ENCODE data around the gene RAPGEF2. TPM values are rescaled to one million over a fixed set of nuclear protein-coding genes. Genes with fewer than 3 reads are reported as not detected.
"Not testable (repeated sequence)": the region's sequence is repeated elsewhere in the genome, so short reads cannot be mapped to it uniquely, and the experiment has no call there.

RAPGEF2 gene
- polyA plus RNA-seq, 12 donors, result 19.8 to 38.2 (median 31.0) TPM; not detected in 1

- DNase-seq, result no peak
Observed at GRCh38 chr4:159096434-159096833, 6.4 kb upstream of the RAPGEF2 start.

DNA sequence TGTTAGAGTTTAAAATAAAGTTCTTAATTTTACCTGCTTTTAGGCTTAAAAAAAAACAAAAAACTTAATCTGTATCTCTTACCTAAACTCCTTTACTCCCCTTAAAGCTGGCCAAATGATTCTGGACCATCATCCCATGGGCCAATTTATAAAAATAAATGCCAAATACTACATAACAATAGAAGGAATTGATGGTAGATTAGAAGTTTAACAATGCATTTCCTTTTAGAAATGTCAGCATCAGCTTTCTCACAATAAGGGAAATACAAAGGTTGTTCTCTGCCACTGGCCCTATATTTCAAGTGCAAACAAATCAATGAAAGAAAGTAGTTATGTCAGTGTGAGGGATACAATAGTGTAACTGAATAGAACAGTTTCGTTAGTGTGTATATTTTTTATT is 5.7 kb upstream of the RAPGEF2 start:
- no peak for DNase-seq

GRCh38 chr4:159097785-159098184 is 5.1 kb upstream of the RAPGEF2 start:
- DNase-seq, result no peak

DNA sequence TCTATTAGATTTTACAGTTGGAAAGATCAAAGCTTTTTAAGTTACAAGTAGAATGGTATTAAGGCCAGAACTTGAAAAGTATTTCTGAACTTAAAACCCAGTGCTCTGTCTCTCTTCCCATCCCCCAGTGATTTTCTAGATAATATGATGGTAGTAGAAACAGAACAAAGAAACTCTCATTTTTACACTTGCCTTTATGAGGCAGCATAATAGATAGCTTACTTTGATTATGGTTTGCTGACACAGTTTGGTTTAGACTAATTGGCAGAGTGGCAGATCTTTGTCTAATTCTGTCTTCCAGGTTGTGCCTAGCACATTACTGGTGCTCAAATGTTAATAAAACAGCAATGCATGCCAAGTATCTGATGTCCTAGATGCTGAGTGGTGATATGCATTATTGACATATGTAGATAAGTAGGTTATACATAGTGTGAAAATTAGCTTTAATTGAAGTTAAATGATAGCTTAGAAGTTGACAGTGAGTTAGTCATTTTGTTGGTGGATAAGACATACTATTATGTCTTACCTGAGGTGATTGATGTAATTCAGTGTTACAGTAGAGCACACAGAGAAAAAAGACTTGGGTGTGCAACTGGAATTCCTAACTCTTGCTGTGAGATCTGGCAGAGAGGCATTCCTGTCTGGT is 4.3 kb upstream of the RAPGEF2 start:
- no peak for DNase-seq

DNA sequence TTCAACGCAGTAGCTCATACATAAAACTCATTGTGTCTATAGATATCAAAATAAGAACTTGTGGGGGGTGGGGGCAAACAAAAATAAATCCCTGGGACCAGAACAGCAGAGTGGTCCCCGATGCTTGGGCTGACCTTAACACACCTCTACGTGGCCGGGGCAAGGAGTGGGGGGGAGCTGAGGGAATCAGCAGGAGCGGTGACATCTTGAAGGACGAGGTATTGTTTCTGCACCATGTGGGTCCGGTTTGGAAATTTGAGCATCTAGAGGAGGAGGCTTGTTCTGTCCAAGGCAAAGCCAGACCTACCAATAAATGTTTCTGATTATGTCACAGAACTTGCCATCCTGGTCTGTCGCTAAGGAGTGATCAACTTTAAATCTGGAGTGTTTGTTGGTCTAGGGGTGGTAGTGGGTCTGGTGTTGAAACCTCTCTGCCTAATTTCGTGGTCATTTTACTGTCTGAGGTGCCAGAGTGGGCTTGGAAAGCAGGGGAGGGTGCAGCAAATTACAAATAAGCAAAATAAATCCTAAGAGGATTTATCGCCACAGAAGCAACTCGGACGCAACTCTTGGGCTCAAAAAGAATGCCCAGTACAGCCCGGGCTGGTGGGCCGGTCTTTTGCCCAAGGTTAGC is 774 bp upstream of the RAPGEF2 start:
- no peak for DNase-seq

DNA sequence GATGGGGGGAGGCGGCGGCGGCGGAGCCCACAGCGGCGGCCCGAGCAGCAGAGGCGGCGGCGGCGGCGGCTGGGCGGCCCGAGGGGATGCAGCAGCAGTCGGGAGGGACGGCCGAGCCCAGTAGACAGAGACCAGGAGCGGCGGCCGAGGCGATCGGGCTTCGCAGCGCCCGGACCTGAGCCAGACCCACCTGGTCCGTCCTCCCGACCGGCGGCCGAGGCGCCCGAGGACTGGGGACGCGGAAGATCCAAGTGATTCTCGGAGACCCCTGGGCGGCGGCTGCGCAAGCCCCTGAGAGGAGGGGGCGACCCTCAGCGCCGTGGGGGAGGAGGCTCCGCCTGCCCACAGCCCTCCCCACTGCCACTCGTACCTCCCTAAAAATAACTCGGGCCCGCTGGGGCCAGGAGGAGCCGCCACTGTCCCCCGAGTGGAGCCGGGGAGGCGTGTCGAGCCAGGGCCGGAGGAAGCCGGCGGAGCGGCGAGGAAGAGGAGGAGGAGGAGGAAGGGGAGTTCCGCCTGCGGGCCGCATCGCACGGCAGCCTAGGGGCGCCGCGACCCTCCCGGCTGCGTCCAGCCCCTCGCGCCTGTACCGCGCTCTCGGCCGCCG is 608 bp downstream of the RAPGEF2 start:
- DNase-seq, result peak; percentile 40

- DNase-seq, result no peak
Observed at GRCh38 chr4:159104694-159105414, 2.0 kb downstream of the RAPGEF2 start.

GRCh38 chr4:159105761-159106243 is 2.9 kb downstream of the RAPGEF2 start:
- DNase-seq, result no peak

- DNase-seq, result no peak
Observed at GRCh38 chr4:159106636-159107035, 3.8 kb downstream of the RAPGEF2 start.

DNA sequence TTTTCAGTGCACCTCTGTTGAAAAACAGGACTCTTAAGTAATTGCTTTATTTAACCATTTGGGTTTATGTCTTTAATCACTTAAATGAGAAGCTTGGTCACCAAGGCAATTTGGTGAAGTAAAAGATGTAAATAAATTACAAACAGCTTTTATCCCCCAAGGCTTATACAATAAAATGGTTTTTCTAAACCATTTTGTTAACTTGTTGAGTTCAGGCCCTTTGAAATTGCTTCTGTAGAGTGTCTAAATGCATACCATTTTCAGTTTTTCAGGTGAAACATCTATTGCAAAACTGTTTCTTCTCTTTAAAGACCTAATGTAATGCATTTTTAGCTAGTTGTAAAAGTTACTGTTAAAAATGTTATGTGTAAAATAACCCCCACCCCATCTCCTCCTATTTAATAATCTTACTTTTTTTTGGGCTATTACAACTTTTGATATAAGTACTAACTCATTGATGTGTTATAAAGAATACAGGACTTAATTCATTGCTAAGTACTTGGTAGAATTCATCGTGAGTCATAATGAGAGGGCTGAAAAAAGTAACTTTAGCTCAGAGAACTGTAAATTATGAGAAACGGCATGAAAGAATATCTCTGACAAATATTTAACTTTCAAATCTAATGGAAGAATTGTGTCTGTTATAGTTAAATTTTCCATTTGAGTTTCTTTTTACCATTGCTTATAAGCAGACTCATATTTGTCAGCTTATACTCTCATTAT is 4.5 kb downstream of the RAPGEF2 start:
- no peak for DNase-seq

GRCh38 chr4:159108124-159108523 is 5.2 kb downstream of the RAPGEF2 start:
- DNase-seq, result no peak

- DNase-seq, result no peak
Observed at GRCh38 chr4:159110961-159111360, 8.1 kb downstream of the RAPGEF2 start.

DNA sequence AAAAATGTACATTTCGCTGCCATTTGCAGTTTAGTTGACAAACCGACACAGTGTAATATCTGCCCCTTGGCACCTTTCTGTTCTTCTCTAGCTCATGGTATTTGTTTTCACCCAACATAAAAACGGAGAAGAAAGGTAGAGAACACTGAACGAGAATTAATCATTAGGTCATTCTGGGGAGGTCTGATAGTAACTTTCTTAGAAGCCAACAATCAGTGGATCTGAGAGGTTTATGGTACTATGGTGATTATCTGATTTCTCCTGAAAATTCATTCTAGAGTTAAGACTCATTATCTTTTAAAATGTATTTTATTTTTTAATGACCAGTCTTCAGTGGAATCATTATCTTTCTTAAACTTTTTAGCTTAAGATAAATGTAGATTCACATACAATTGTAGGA is 8.5 kb downstream of the RAPGEF2 start:
- no peak for DNase-seq

GRCh38 chr4:159113366-159113765 is 10.5 kb downstream of the RAPGEF2 start:
- DNase-seq, result not testable (repeated sequence)

GRCh38 chr4:159116098-159116497 is 13.2 kb downstream of the RAPGEF2 start:
- not testable (repeated sequence) for DNase-seq

DNA sequence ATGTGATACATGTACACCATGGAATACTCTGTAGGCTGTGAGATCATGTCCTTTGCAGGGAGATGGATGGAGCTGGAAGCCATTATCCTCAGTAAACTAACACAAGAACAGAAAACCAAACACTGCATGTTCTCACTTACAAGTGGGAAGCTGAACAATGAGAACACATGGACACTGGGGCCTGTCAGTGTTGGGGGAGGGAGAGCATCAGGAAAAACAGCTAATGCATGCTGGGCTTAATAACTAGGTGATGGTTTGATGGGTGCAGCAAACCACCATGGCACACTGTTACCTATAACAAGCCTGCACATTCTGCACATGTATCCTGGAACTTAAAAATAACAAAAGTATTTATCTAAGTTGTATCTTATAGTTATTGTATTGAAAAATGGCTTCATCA is 13.8 kb downstream of the RAPGEF2 start:
- not testable (repeated sequence) for DNase-seq

- no peak for DNase-seq
Observed at GRCh38 chr4:159117564-159117963, 14.7 kb downstream of the RAPGEF2 start.

DNA sequence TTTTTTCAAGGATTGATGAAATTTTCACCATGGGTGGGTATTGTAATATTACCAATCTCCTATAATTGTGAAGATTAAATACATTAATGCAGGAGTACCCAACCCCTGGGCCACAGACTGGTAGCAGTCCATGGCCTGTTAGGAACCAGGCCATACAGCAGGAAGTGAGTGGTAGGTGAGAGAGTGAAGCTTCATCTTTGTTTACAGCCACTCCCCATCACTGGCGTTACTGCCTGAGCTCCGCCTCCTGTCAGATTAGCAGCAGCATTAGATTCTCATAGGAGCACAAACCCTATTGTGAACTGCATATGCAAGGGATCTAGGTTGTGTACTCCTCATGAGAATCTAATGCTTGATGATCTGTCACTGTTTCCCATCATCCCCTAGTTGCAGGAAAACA is 15.1 kb downstream of the RAPGEF2 start:
- DNase-seq, result no peak

DNA sequence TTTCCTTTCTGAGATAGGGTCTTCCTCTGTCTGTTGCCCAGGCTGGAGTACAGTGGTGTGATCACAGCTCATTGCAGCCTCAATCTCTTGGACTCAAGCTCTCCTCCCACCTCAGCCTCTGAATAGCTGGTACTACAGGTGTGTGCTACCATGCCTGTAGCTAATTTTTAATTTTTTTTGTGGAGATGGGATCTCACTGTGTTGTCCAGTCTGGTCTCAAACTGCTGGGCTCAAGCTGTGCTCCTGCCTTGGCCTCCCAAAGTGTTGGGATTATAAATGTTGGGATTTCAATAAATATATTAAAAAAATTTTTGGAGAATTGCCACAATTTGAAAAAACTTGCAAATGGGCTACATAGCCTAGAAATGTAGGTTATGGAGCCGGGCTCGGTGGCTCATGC is 18.5 kb downstream of the RAPGEF2 start:
- DNase-seq, result no peak

DNA sequence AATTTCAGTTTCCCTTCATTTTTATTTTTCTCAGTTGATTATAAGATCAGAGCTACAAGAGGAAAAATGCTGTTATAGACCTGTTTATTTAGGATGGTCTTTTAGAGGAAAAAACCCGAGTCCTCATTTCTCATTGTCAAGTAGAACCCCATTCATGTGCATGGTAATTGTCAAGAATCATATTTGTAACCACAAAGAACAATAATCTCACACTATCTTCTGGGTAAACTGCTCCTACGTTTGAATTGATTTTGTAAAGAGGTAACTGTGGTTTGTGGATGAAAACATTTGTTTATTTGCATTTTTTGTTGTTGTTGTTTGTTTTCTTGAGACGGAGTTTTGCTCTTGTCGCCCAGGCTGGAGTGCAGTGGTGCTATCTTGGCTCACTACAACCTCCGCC is 23.8 kb downstream of the RAPGEF2 start:
- no peak for DNase-seq

DNA sequence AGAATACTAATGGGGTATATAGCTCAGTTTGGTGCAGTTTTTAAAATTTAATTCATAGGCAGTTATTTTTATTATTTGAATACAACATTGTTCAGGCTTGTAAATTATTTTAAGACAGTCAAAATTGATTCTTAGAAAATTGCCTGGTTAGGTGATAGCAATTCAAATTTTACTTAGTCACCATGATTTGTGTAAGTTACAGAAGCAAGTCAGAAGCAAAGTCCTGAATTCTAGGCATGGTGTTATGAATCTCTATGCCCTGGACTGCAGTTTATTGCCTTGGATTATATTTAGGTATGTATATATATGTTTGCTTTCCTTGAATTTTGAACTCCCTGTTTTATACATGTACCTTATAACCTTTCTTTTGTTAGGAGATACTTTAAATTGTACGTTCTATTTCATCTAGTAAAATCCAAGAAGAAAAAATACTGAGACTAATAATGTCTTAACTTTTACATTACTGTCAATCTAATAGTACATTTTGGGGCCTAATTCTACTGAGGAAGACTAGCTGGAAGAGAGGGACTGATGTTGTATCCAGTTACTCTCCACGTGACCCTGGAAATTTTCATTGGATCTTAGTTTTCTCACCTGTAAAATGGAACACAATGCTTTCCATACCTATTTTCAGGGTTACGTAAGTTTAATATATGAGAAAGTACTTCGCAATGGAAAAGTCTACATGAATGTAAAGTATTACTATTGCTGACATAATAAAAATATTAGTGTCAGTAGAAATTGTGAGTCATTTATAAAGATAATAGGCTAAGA is 25.1 kb downstream of the RAPGEF2 start:
- no peak for DNase-seq
